GM12878 (cell line): Measurements from ENCODE around the gene KLHL5. TPM values are rescaled to one million over a fixed set of nuclear protein-coding genes. Genes with fewer than 3 reads are reported as not detected.

Experiments
- ATAC-seq: fragments of 200-7000 bp; cut with Tn5 transposase; 3 replicates; pipeline ENCODE4 v1.9.1; 2020; ENCODE audit warnings: mild to moderate bottlenecking, moderate library complexity
- BruUV-seq: library from RNA; stranded (reverse); fragments of 400-500 nt; replicated peaks from 2 replicates; lab custom pipeline; 2021; lab: Mats Ljungman, UMichigan
- CTCF ChIA-PET: fragments of 300-600 bp; sonication (Branson Sonifier 250); formaldehyde crosslinking; extraction: SDS; loops from one replicate; lab custom pipeline; 2021; ENCODE audit warnings: inconsistent platforms; lab: Yijun Ruan, JAX
- POLR2A ChIA-PET: fragments of 350-600 bp; formaldehyde crosslinking; extraction: SDS; loops from one replicate; lab custom pipeline; 2021; ENCODE audit warnings: inconsistent platforms; lab: Charles Lee
- RAD21 ChIA-PET: fragments of 300-600 bp; sonication (Branson Sonifier 250); formaldehyde crosslinking; loops from one replicate; lab custom pipeline; 2023; ENCODE audit warnings: antibody characterized with exemption; ENCODE audit not compliant: unreplicated experiment; lab: Charles Lee
- SMC1A ChIA-PET: fragments of 300-600 bp; sonication (Branson Sonifier 250); formaldehyde crosslinking; loops from one replicate; lab custom pipeline; 2023; ENCODE audit not compliant: unreplicated experiment, uncharacterized antibody; lab: Charles Lee
- DNase-seq: peaks from one replicate; pipeline ENCODE4 v3.0.0-alpha.2; 2011; ENCODE audit warnings: low read depth, low spot score
- FAIRE-seq: peaks from 3 replicates; lab custom pipeline; 2011; peaks lifted over from hg19 to GRCh38; lab: Jason Lieb, UNC
- H2AFZ ChIP-seq: 2 replicates; pipeline ENCODE4 v1.6.0; 2011; ENCODE audit warnings: low read depth, low read length, control low read depth; ENCODE audit not compliant: control insufficient read depth
- H3K27ac ChIP-seq: 2 replicates; pipeline ENCODE4 v1.5.1; 2011; ENCODE audit warnings: control low read depth; ENCODE audit not compliant: control insufficient read depth, insufficient read depth
- H3K27me3 ChIP-seq, 2 experiments: replicated peaks in 1 of 2; 2 replicates each; pipeline versions ENCODE4 v1.6.0 to v1.6.1; 2011; ENCODE audit warnings: low read length in 1 of 2; ENCODE audit not compliant: control insufficient read depth in 2 of 2, insufficient read depth in 2 of 2
- H3K36me3 ChIP-seq, 2 experiments: 2 replicates each; pipeline ENCODE4 v1.5.1; 2011; ENCODE audit warnings: low read length in 1 of 2; ENCODE audit not compliant: control insufficient read depth in 2 of 2, insufficient read depth in 2 of 2
- H3K4me1 ChIP-seq: 2 replicates; pipeline ENCODE4 v1.6.1; 2011; ENCODE audit warnings: mild to moderate bottlenecking, low read length, moderate library complexity, mixed read lengths; ENCODE audit not compliant: control insufficient read depth, insufficient read depth
- H3K4me2 ChIP-seq: 2 replicates; pipeline ENCODE4 v1.6.0; 2011; ENCODE audit warnings: control low read depth; ENCODE audit not compliant: control insufficient read depth, insufficient read depth
- H3K4me3 ChIP-seq: fragments of 200-600 bp; sonication (generic); 2 replicates; pipeline ENCODE4 v1.5.1; 2016
- H3K79me2 ChIP-seq: 2 replicates; pipeline ENCODE4 v1.6.0; 2011; ENCODE audit warnings: low read length; ENCODE audit not compliant: control insufficient read depth, insufficient read depth
- H3K9ac ChIP-seq: 2 replicates; pipeline ENCODE4 v1.8.0; 2011; ENCODE audit warnings: low read length, control low read depth, mixed read lengths; ENCODE audit not compliant: control insufficient read depth, insufficient read depth
- H3K9me3 ChIP-seq: replicated peaks from 3 replicates; pipeline ENCODE4 v1.5.1; 2011; ENCODE audit warnings: mild to moderate bottlenecking, low read length; ENCODE audit not compliant: control insufficient read depth, insufficient read depth
- H4K20me1 ChIP-seq: 2 replicates; pipeline ENCODE4 v1.6.0; 2011; ENCODE audit not compliant: control insufficient read depth, insufficient read depth
- DPF2 ChIP-seq: fragments of 450-650 bp; IDR thresholded peaks from 2 replicates; pipeline ENCODE4 v1.6.1; 2017; ENCODE audit warnings: mild to moderate bottlenecking
- E2F8 ChIP-seq: fragments of 450-650 bp; IDR thresholded peaks from 2 replicates; pipeline ENCODE4 v1.6.1; 2018; ENCODE audit warnings: mild to moderate bottlenecking, low read depth, moderate library complexity; ENCODE audit not compliant: partially characterized antibody
- FOS ChIP-seq: IDR thresholded peaks from 3 replicates; pipeline ENCODE4 v1.6.1; 2011; ENCODE audit warnings: borderline replicate concordance; ENCODE audit not compliant: insufficient read length; ENCODE audit errors: extremely low read depth
- NBN ChIP-seq: fragments of 450-650 bp; IDR thresholded peaks from 2 replicates; pipeline ENCODE4 v1.6.1; 2016
- SMARCA5 ChIP-seq: fragments of 450-650 bp; IDR thresholded peaks from 2 replicates; pipeline ENCODE4 v1.6.1; 2017; ENCODE audit warnings: mild to moderate bottlenecking
- SMC3 ChIP-seq: IDR thresholded peaks from 2 replicates; pipeline ENCODE4 v1.6.1; 2011; ENCODE audit warnings: low read length, improper control_type of control experiment, borderline replicate concordance
- TCF12 ChIP-seq: IDR thresholded peaks from 2 replicates; pipeline ENCODE4 v1.6.1; 2011; ENCODE audit warnings: low read depth, mild to moderate bottlenecking, low read length
- USF2 ChIP-seq: IDR thresholded peaks from 2 replicates; pipeline ENCODE4 v1.6.1; 2011; ENCODE audit warnings: low read depth, low read length, improper control_type of control experiment, borderline replicate concordance
- YY1 ChIP-seq: IDR thresholded peaks from 2 replicates; pipeline ENCODE4 v1.6.1; 2011; ENCODE audit warnings: low read depth, mild to moderate bottlenecking, low read length
- ZBED1 ChIP-seq: IDR thresholded peaks from 2 replicates; pipeline ENCODE4 v1.6.1; 2016; ENCODE audit warnings: borderline replicate concordance
- ZBTB33 ChIP-seq: fragments of 450-650 bp; IDR thresholded peaks from 2 replicates; pipeline ENCODE4 v1.6.1; 2017; ENCODE audit warnings: mild to moderate bottlenecking
- ZNF24 ChIP-seq: fragments of 450-650 bp; IDR thresholded peaks from 2 replicates; pipeline ENCODE4 v1.6.1; 2017; ENCODE audit warnings: antibody characterized with exemption, mild to moderate bottlenecking
- ZZZ3 ChIP-seq: IDR thresholded peaks from 2 replicates; pipeline ENCODE4 v1.6.1; 2011; ENCODE audit warnings: low read depth; ENCODE audit not compliant: control insufficient read depth, insufficient read length
- WGBS: methylation state at CpG from one replicate; pipeline ENCODE4 v1.1.6; 2016; ENCODE audit warnings: low lambda C conversion rate; ENCODE audit not compliant: insufficient replicate concordance, insufficient coverage; ENCODE audit errors: missing lambda C conversion rate; 5-methylcytosine and 5-hydroxymethylcytosine counted together
- in situ Hi-C: fragments of 300-500 bp; cut with MboI; formaldehyde crosslinking; loops from 9 replicates; pipeline ENCODE4 v1.14.3; 2018; ENCODE audit warnings: mixed read lengths
- intact Hi-C: fragments of 100-400 bp; cut with micrococcal nuclease; formaldehyde crosslinking; loops from one replicate; pipeline ENCODE4 v1.14.2; 2022; ENCODE audit not compliant: unreplicated experiment
- polyA plus RNA-seq, 11 experiments: library from polyadenylated mRNA; depleted of rRNA in 4 of 11; unstranded in 6 of 11; stranded (reverse) in 5 of 11; fragments of >200 nt; fragmentation: Nextera tagmentation in 4 of 11; fragmentation: Illumina TruSeq in 1 of 11; extraction: Ambion mirVana in 4 of 11; extraction: Trizol in 1 of 11; gene quantifications; 1 replicate in 1 of 11; 2 replicates in 10 of 11; pipeline versions ENCODE4 v1.2.1 to v1.2.3, GENCODE V29; 2011 to 2016; ENCODE audit warnings: inconsistent platforms in 2 of 11, missing spikeins in 2 of 11, low read depth in 1 of 11
- total RNA-seq, 4 experiments: library from RNA; depleted of rRNA in 3 of 4; stranded (reverse); fragments of >200 nt in 3 of 4; fragmentation: Illumina TruSeq in 1 of 4; extraction: Trizol in 1 of 4; gene quantifications; 2 replicates each; pipeline versions ENCODE4 v1.2.1 to v1.2.3, GENCODE V29; 2013 to 2021

The KLHL5 gene
- total and polyA plus RNA-seq, 10 of the 15 experiments (the other 5 are each of a cell fraction or from before 2014, with no cell fraction given) = 4.7 to 27.3 (median 12.6) TPM

- in situ Hi-C loops = no loop called here
- Histone ChIP-seq H3K4me1 (no peaks in the 10 kb centered on the region), H3K9ac (no peak overlapping the region), H3K27ac (no peak overlapping the region), H3K4me2 (no peak overlapping the region), H3K4me3 (no peak overlapping the region), H3K79me2 (peaks cover 11% of the 10 kb centered on the region), H4K20me1 (no peaks in the 10 kb centered on the region), H3K36me3 (peaks cover 0 to 2% of the 10 kb centered on the region in 2 experiments; a peak in 2 of 4 replicates), H3K27me3 (no peaks in the 10 kb centered on the region)
- ChIA-PET CTCF (no interaction called here), POLR2A (no interaction called here), SMC1A (no interaction called here)
- intact Hi-C loops = no loop called here
- no peak for ATAC-seq
- BruUV-seq = no TSS peak
- 84% methylated on average over 4 of the region's 4 CpGs for WGBS
- TF ChIP-seq ZBED1 = no peak
- TF ChIP-seq SMARCA5 = no peak
- TF ChIP-seq E2F8 = no peak
- TF ChIP-seq, all 136 proteins: peak for 0
- no peak for DNase-seq
- RAD21 ChIA-PET = no interaction called here
- H2AFZ ChIP-seq = no peak overlapping the region
- FAIRE-seq = no peak
- H3K9me3 ChIP-seq = peaks cover 8% of the 10 kb centered on the region
Observed at GRCh38 chr4:39020130-39020529, 41.9 kb upstream of the KLHL5 start.

- Histone ChIP-seq H2AFZ (no peak overlapping the region), H3K79me2 (peaks cover 20% of the 10 kb centered on the region), H3K4me3 (no peak overlapping the region), H3K4me2 (no peak overlapping the region)
- WGBS = 95% methylated on average over 3 of the region's 3 CpGs
- RAD21 ChIA-PET = no interaction called here
- ATAC-seq = no peak
- in situ Hi-C loops = no loop called here
- SMC1A ChIA-PET = interaction anchor here (0.7 kb wide), 1 partner anchor 595 kb away, joined by 3 read pairs; no protein-coding TSS in a partner anchor
- POLR2A ChIA-PET = interaction anchor here (0.6 kb wide), 1 partner anchor 9 kb away, joined by 5 read pairs; no protein-coding TSS in a partner anchor
- TF ChIP-seq YY1 (no peak), ZBTB33 (no peak), FOS (no peak), ZNF24 (no peak), NBN (no peak), TCF12 (no peak), USF2 (no peak), ZZZ3 (no peak), DPF2 (no peak), SMC3 (no peak)
- TF ChIP-seq, all 136 proteins: peak for 0
- Histone ChIP-seq H3K27me3 (no peaks in the 10 kb centered on the region), H4K20me1 (no peaks in the 10 kb centered on the region), H3K9ac (no peak overlapping the region), H3K4me1 (peaks cover 2% of the 10 kb centered on the region; the same call in 1 of the 2 replicates), H3K36me3 (peaks cover 0 to 2% of the 10 kb centered on the region in 2 experiments; a peak in 2 of 4 replicates), H3K27ac (no peak overlapping the region), H3K9me3 (peaks cover 2% of the 10 kb centered on the region; the same call in 2 of the 3 replicates)
- no peak for DNase-seq
- CTCF ChIA-PET = no interaction called here
- no peak for FAIRE-seq
- no TSS peak for BruUV-seq
- intact Hi-C loops = no loop called here
Observed at GRCh38 chr4:39021631-39022030, 40.4 kb upstream of the KLHL5 start.
